HG03460 (cell line): ENCODE results near the gene MRPL34.

Experiments
- ATAC-seq: cut with Tn5 transposase; IDR thresholded peaks from one replicate; pipeline ENCODE4 v1.9.1; 2021; ENCODE audit not compliant: unreplicated experiment

MRPL34 gene

DNA sequence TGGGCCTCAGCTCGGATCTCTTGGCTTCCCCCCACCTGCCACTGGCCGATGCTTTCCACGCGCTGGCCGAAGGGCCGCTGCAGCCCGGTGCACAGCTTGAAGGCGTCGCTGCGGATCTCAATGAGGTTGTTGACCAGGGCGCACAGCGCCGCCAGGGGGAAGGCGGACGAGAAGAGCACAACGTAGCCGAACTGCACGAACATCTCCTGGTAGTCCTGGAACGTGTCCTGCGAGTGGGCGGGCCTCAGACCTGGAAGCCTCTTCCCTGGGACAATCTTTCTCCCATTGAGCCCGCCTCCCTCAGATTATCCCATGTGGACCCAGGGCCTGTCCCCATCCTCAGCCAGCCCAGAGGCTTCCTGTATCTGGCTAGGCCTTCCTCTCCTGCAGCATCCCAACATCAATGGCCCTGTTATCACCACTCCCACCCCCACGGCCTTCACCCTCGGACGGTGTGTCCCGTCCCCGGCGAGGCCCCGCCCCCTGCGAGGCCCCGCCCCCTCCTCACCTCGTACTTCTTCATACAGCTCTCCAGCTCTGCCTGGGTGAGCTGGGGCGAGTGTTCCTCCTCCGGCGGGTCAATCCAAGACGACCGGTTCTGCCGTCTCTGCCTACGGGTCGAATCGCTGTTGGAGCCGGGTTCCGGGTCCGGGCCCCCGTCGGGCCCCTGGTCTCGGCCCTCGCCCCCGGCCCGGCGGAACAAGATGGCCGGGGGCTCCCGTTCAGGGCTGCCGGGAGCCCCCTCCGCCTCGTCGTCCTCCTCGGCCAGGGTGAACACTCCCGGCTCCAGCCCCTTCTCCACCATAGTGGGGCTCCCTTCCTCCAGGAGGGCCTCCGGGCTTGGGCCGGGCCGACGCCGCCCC is 22.2 kb downstream of the MRPL34 start:
- ATAC-seq, result no peak

DNA sequence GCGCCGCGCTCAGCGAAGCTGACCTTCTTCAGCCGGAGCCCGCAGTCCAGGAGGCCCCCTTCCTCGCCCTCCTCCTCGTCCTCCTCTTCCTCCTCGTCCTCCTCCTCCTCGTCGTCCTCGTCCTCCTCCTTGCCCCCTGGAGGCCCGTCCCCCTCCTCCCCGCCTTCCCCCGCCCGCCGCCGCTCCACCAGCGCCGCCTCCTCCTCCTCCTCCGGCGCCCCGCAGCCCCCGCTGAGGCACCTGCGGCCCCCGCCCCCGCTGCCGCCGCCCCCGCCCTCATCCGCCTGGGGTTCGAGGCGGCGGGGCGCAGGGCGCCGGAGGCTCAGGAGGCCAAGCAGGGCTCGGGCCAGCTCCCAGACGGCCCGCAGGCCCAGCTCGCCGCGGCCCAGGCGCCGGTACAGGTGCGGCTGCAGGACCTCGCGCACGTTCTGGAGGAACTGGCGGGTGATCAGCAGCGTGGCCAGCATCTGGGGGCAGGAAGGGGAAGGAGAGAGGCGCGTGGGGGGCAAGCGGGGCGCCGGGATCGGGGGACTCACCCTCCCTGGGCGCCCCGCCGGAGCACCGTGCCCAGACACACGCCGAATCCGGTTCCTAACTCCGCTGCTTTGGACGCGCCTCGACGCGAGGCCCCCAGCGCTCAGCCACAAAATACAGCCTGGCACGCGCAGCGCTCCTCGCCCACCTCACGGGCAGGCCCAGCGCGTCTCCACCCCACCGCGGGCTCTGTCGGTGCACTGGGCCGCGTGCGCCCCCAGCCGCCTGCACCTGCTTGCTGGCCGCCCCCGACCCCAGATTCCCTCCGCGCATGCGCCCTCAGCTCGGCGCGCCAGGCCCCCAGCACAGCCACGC is 23.1 kb downstream of the MRPL34 start:
- no peak for ATAC-seq

DNA sequence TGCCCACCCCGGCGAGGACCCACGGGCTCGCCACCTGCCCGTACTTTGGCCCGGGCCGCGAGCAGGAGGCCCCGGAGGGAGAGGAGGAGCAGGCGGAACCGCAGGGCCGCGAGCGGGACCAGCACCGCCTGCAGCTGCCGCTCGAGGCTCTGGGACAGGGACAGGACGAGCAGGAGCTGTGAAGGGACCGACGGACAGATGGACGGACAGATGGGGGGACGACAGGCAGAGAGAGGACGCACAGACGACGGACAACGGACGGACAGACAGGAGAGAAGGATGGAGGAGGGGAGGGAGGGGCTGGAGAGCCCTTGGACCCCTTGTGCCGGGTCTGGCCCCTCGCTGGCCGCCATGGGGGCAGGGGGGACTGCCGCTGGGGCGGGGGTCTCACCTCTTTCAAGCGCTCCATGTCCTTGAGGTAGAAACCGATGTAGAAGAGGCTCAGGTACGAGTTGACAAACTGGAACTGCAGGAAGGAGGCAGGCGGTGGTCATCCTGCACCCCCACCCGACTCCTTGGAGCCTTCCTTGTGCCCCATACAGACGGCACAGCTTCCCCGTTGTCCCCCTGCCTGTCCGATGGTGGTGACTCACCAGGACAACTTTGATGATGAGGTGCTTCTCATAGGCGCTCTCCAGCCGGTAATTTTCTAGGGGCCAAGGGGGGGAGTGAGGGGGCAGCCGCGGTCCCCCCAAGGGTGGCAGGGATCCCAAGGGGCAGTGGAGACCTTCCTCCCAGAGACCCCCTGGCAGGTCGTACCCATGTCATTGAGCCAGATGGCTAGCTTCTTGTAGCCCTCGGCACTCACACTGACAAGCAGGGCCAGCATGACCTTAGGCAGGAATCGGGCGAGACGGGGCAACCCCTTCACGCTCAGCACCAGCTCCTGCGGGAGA is 23.9 kb downstream of the MRPL34 start:
- ATAC-seq, result no peak

DNA sequence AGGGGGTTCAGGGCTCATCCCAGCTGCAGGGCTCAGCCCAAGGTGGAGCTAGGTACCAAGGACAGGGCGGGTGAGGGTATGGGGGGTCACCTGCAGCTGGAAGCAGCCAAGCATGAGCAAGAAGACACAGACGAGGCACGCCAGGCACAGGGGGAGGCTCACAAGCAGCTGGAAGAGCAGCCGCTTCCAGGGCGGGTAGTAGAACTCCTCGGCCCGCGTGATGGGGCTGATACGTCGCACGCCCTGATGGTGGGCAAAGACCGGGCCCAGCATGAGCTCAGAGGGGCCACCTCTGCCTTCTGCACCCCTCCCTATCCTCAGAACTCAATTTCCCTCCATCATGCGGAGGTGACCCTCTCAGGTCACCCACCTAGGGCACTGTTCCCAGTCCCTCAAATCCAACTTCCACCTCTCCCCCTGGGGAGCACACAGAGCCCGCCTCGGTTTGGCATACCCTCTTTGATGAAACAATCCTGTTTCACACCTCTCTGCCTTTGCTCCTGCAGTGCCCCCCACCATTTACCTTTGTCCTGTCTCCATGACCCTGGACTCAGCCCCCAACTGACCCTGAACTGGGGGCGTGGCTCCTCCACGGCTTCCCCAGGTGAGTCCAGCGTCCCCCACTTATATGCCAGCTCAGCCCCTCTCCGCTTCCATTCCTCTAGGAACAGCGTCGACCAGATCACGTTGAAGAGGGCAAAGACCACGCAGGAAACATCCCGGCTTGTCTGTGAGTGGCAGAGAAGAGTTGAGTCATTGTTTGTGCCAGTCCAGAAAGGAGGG is 24.8 kb downstream of the MRPL34 start:
- no peak for ATAC-seq

DNA sequence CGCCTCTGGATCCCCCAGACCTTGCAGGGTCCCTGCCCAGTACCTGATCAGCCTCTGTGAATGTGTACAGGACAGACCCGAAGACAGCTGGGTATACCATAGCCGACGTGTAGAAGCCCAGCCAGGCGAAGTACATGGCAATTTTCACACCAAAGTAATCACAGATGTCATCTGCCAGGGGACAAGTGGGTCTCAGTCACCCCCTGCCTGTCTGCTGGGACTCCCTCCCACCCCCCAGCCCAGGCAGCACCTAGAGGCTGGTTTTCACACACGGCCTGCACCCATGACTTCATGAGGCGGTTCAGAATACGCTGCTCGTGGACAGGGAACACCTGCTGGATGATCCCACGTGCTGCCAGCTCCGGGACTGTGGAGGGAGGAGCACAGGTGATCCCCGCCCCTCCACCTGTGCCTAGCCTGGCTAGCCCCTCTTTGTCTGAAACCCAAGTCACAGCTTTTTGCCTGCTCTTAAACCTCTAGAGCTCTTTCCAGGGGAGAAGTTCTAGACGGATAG is 25.4 kb downstream of the MRPL34 start:
- no peak for ATAC-seq

DNA sequence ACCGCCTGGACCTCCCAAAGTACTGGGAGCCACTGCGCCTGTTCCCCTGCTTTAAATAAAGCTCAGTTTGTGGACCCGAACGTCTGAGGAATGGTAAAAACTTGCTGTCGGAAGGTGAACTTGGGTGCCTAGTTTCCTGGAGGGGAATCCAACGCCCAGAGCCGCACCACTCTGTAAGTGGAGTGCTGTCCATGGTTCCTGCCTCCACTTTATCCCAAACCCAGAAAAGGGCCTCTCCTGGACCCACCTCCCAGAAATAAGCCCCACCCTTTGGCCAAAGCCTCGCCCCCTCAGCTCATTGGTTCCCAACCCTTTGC is 26.6 kb downstream of the MRPL34 start:
- no peak for ATAC-seq

DNA sequence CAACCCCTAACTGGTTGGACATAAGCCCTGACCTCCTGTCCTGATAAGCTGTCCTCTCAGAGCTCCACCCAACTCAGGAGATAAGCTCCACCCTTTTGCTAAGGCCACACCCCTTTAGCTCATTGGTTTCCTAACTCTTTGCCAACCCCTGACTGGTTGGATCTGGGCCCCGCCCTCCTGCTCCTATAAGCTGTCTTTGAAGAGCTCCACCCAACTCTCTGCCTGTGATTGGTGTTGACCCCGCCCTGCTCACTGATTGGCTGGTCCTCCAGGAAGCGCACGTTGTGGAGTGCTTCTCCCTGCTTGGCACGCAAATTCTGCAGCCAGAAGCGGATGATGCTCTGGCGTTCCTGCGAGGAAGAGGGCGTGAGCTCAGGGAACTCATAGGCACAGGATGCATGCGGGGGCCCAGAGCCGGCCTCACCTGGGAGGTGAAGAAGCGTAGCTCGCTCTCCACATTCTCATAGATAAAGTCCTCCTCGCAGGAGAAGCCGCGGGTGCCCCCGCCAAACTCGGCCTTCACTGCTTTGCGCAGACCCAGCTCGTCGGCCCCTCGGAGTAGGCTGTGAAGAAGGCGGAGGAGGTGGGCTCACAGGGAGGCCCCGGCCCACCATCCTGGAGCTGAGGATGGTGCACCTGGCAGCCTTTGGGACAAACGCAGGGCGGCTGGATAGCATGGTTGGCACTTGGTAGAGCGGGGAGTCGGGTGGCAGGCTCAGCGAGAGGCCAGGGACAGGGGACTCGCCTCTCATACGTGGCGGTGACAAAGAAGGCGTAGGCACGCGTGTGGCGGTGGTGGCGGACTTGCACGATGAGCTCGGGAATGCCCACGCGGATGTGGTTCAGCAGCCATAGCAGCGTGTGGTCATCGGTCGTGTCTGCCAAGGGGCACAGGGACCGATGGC is 27.3 kb downstream of the MRPL34 start:
- ATAC-seq, result no peak

DNA sequence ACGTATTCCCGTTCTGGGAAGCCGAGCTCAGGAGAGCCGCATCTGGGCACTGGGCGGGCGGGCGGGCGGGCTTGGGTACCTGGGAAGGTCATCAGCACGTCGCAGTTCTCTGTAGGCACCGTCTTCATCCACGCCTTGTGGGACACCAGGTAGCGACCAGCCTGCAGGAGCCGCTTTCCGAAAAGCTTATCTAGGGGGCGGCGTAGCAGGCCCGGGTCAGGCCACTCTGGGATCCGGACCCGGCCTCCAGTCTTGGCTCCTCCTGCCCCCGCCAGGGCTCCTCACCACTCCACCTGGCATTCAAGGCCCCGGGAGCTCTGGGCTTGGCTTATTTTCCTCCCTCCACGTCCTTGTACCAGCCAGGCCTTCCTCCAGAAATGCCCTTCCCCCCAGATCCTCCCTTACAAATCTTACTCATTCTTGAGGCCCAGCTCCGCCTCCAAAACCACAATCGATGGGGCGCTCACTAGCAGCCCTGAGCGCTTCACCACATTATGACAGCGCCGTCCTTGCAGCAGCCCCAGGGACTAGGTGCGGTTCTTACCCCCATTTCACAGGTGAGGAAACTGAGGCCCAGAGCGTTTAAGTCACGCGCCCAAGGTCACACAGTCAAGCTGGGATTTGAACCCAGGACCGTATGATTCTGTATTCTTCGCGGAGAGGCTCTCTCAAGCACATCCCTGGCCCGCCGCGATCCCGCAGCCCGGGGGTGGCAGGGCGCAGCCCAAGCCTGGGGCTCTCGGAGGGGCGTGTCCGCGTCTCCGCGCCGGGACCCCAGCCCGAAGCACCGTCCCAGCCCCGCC is 28.1 kb downstream of the MRPL34 start:
- ATAC-seq, result no peak

DNA sequence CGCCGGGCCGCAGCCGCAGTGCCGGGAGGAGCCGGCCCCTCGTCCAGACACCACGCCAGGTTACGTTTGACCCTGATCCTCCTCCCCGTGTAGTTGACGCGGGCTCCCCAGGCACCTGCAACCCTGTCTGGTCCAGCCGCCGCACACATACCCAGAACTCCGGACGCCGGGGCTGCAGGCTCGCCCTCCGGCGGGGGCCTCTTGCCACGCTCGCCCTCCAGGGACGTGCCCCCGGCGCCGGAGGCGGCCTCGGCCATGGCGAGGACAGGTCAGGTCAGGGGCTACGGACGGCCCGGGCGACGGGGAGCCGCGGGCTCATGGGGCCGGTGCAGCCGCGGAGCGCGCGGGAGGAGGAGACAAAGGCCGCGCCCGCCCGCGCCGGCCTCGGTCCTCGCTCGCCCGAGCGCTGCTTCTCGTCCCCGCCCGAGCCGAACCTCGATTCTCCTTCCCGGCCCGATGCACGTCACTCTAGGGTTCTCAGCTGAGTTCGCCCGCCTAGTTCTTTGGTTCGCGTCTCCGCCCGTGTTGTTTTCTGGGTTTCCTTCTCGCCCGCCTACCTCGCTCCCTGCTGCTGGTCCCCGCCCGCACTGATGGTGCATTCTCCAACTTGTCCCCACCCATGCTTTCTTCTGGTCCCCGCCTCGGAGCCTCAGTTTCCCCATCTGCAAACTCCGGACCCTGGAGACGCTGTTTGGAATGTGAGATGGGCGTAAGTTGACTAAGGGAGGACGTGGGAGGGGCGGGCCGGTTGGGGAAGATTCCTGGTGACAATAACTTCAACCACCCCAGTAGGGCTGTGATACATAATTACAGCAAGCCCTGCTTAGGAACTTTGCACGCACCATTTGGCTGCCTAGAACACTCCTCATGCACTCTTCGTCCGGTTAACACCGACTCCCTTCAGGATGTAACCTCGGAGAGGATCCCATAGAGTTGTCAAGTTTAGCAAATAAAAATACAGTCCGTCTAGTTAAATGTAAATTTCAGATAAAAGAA is 29.0 kb downstream of the MRPL34 start, which contains the start of gene ANO8:
ANO8 (minus strand) TSS at position 442 of the 996 bp plus-strand sequence; CDS start at position 257, 185 bp downstream.
- ATAC-seq, result peak; percentile 36

DNA sequence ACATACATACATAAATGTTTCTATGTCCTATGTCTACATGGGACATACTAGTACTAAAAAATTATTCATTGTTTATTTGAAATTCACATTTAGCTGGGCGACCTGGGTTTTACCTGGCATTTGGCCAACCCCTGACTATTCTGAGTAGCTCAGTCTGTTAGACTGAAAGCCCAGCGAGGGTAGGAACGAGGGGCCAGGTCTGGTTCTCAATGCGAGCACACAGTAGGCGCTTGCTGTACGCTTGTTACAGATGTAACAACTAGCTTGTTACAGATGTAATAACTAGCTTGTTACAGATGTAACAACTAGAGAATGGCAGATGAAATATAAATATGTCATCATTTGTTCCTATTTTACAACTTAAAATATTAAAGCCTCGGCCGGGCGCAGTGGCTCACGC is 29.9 kb downstream of the MRPL34 start:
- no peak for ATAC-seq

DNA sequence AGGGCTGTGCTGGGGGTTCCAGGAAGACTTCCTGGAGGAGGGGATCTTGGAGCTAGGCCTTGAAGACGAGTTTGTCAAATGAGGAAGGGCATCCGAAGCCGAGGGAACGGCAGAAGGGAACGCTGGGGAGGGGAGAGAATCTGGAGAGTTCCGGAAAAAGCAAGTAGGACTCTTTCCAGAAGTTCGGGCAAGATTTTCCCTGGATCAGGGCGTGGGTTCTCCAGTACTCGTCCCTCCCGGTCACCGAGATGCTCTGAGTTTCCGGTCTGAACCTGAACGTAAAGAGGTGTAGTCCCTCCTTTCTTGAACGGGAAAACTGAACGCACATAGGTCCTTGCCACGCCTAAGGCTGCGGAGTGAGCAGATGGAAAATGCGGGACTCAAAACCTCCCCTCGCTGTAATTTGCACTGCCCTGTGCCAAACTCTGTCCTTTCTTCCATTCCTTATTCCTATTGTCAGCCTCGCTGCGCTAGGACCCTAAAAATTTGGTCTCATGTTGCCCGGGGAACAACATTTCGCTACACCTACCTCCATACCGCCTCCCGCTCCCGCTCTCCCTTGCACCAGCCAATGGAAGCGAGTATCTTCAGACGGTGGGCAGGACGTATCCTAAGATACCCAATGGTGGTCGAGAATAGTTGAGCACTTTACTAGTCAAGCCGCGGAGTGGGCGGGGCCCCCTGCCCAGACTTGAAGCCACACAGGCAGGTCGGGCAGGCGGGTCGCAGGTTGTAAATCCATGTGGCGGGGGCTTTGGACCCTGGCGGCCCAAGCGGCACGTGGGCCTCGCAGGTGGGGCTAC is 31.4 kb downstream of the MRPL34 start, which contains the start of gene GTPBP3:
GTPBP3 (plus strand) TSS at position 682 of the 803 bp plus-strand sequence; CDS start at position 741, 59 bp downstream.
- ATAC-seq, result peak; percentile 64

DNA sequence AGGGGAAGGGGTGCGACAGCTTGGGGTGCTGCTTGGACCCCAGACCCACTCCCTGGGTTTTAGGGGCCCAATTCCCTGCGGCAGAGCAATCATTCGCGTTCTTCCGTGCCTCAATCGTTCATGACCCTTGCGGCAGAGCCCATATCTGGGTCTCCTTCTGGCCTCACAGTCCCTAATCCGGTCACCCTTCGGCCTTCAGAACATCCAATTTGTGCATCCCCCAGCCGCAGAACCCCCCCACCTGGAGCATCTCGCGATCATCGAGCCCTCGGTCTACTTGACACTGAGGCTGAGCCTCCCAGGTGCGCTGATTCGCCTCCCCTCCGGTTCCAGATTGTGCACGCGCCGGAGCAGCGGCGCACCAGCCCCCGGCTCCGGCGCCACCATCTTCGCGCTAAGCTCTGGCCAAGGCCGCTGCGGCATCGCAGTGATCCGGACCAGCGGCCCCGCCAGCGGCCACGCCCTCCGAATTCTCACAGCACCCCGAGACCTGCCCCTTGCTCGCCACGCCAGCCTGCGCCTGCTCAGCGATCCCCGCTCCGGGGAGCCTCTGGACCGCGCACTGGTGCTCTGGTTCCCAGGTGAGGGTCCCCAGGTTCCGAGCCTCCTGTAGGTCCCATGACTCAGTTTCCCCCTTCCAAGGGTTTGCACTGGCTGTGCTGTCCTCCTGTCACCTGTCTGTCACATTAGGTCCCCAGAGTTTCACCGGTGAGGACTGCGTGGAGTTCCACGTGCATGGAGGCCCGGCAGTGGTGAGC is 32.2 kb downstream of the MRPL34 start:
- no peak for ATAC-seq

DNA sequence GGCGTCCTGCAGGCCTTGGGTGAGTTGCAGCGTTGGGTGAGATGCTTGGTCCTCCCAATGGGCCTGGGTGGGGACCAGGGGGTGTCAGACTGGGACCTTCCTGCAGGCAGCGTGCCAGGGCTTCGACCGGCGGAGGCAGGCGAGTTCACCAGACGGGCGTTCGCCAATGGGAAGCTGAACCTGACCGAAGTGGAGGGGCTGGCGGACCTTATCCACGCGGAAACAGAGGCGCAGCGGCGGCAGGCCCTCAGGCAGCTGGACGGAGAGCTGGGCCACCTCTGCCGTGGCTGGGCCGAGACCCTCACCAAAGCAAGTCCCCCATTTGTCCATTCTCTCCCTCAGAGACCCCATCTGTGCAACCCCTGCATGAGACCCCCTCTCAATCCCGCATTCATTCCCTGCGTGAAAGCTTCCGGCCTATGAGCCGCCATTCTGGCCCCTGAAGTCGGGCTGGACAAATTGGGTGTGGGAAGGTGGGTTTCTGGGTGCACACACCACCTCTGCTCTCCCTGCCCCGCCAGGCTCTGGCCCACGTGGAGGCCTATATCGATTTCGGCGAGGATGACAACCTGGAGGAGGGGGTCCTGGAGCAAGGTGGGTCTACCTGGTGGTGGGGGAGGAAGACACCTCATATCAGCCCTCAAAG is 32.9 kb downstream of the MRPL34 start:
- ATAC-seq, result no peak

DNA sequence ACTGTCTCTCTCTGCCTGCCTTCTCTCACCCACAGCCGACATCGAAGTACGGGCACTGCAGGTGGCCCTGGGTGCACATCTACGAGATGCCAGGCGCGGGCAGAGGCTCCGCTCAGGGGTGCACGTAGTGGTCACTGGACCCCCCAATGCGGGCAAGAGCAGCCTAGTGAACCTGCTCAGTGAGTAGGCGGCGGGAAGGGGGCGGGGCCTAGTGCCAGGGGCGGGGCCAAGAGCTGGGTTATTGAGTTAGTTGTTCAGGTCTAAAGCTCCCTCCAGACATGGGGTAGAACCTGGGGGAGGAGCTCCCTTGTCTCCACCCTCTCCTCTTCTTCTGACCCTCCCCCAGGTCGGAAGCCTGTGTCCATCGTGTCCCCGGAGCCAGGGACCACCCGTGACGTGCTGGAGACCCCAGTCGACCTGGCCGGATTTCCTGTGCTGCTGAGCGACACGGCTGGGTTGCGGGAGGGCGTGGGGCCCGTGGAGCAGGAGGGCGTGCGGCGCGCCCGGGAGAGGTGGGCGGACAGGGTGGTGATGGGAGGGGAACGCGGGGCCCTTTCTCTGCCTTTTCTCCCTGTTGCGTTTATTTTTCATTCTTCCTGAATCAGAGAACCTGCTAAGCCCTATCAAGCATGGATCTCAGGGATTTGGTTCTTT is 33.5 kb downstream of the MRPL34 start:
- ATAC-seq, result no peak
